ENCODE data around the gene LRRC28. TPM values are rescaled to one million over a fixed set of nuclear protein-coding genes. Genes with fewer than 3 reads are reported as not detected.

Gene LRRC28
- total and polyA plus RNA-seq, 10 of the 15 experiments (the other 5 are each of a cell fraction or from before 2014, with no cell fraction given) = 21.3 to 54.9 (median 27.7) TPM

- 100% methylated on average over 2 of the region's 2 CpGs for WGBS (ENCODE audit: insufficient coverage, insufficient replicate concordance, low lambda C conversion rate, missing lambda C conversion rate)
- POLR2A ChIA-PET = no interaction called here
- ATAC-seq = no peak
- Histone ChIP-seq H3K27ac (ENCODE audit: control insufficient read depth, insufficient read depth) (no peak overlapping the region), H3K4me2 (ENCODE audit: control insufficient read depth, insufficient read depth) (no peak overlapping the region), H2AFZ (ENCODE audit: control insufficient read depth, low read depth, low read length) (no peak overlapping the region), H4K20me1 (ENCODE audit: control insufficient read depth, insufficient read depth) (no peaks in the 10 kb centered on the region), H3K36me3 (ENCODE audit: control insufficient read depth in 2 of 2, insufficient read depth in 2 of 2, low read length in 1 of 2) (no peaks in the 10 kb centered on the region), H3K79me2 (ENCODE audit: control insufficient read depth, insufficient read depth, low read length) (no peaks in the 10 kb centered on the region), H3K9ac (ENCODE audit: control insufficient read depth, insufficient read depth, low read length) (no peak overlapping the region), H3K27me3 (replicated peaks in 1 of 2; ENCODE audit: control insufficient read depth in 2 of 2, insufficient read depth in 2 of 2, low read length in 1 of 2) (no peaks in the 10 kb centered on the region), H3K9me3 (replicated peaks; ENCODE audit: control insufficient read depth, insufficient read depth, low read length) (no peaks in the 10 kb centered on the region), H3K4me1 (ENCODE audit: control insufficient read depth, insufficient read depth, low read length) (no peaks in the 10 kb centered on the region), H3K4me3 (no peak overlapping the region)
- no peak for FAIRE-seq
- no TSS peak for BruUV-seq (replicated peaks)
- TF ChIP-seq MTA3 (IDR thresholded peaks at IDR 0.05; ENCODE audit: borderline replicate concordance, low read length) = no peak
- no peak for TF ChIP-seq PAX8 (IDR thresholded peaks at IDR 0.05)
- no peak for TF ChIP-seq HDGF (IDR thresholded peaks at IDR 0.05)
- no peak for TF ChIP-seq RUNX3 (IDR thresholded peaks at IDR 0.05; ENCODE audit: low read length)
- no peak for TF ChIP-seq NR2C2 (IDR thresholded peaks at IDR 0.05; ENCODE audit: borderline replicate concordance, control insufficient read depth, insufficient read length, low read depth)
- no peak for TF ChIP-seq MTA2 (IDR thresholded peaks at IDR 0.05; ENCODE audit: low read depth)
- no peak for TF ChIP-seq USF1 (IDR thresholded peaks at IDR 0.05; ENCODE audit: borderline replicate concordance, extremely low read length, insufficient read depth, low read depth, low read length)
- no peak for TF ChIP-seq EGR1 (IDR thresholded peaks at IDR 0.05; ENCODE audit: borderline replicate concordance in 1 of 2, low read depth in 2 of 2, low read length in 2 of 2)
- no peak for TF ChIP-seq SMAD1 (IDR thresholded peaks at IDR 0.05; ENCODE audit: low read depth, partially characterized antibody)
- TF ChIP-seq MLLT1 (IDR thresholded peaks at IDR 0.05) = no peak
- no peak for TF ChIP-seq PKNOX1 (IDR thresholded peaks at IDR 0.05)
- TF ChIP-seq ZNF274 (IDR thresholded peaks at IDR 0.05; ENCODE audit: insufficient read depth, insufficient read length) = no peak
- no peak for TF ChIP-seq ETV6 (conservative IDR thresholded peaks at IDR 0.05 in 1 of 2, IDR thresholded peaks at IDR 0.05 in 1 of 2; ENCODE audit: borderline replicate concordance in 1 of 2, low read depth in 1 of 2)
- TF ChIP-seq ZBTB11 (CRISPR knock-in tag; IDR thresholded peaks at IDR 0.05) = no peak
- TF ChIP-seq CBFB (IDR thresholded peaks at IDR 0.05; ENCODE audit: low read depth) = no peak
- TF ChIP-seq SMARCA5 (IDR thresholded peaks at IDR 0.05) = no peak
- TF ChIP-seq CHD4 (IDR thresholded peaks at IDR 0.05) = no peak
- intact Hi-C loops (cut with micrococcal nuclease; ENCODE audit: unreplicated experiment) = no loop called here
- DNase-seq (ENCODE audit: low read depth, low spot score) = no peak
- CTCF ChIA-PET = interaction anchor here (0.7 to 7.2 kb wide), 6 partner anchors 8 to 690 kb away, joined by 3 to 111 read pairs (median 5); no protein-coding TSS in a partner anchor
- SMC1A ChIA-PET (ENCODE audit: uncharacterized antibody, unreplicated experiment) = interaction anchor here (0.9 to 1.0 kb wide), 2 partner anchors 15 to 128 kb away, joined by 4 read pairs; no protein-coding TSS in a partner anchor
- RAD21 ChIA-PET (ENCODE audit: unreplicated experiment) = interaction anchor here (1.1 kb wide), 2 partner anchors 104 to 109 kb away, joined by 3 read pairs; partner anchors contain the start of gene SYNM
- in situ Hi-C loops (cut with MboI) = no loop called here
Observed at GRCh38 chr15:99209326-99209725, 42.0 kb upstream of the LRRC28 start.
